Type B pancreatic cell (in vitro differentiated cells): ENCODE results near the gene SETD7. TPM values are rescaled to one million over a fixed set of nuclear protein-coding genes. Genes with fewer than 3 reads are reported as not detected.

Experiments used
- DNase-seq: peaks from one replicate; pipeline ENCODE4 v3.0.0; 2021; ENCODE audit warnings: mixed read lengths; ENCODE audit not compliant: unreplicated experiment; ENCODE audit errors: extremely low spot score
- H3K27ac Mint-ChIP-seq: 2 replicates; pipeline ENCODE4 v1.8.0; 2021; ENCODE audit warnings: mild to moderate bottlenecking, mixed read lengths
- H3K27me3 Mint-ChIP-seq: 2 replicates; pipeline ENCODE4 v1.8.0; 2021; ENCODE audit warnings: mixed read lengths
- H3K36me3 Mint-ChIP-seq: 2 replicates; pipeline ENCODE4 v1.8.0; 2021; ENCODE audit warnings: mixed read lengths
- H3K4me1 Mint-ChIP-seq: one replicate; pipeline ENCODE4 v1.8.0; 2021; ENCODE audit warnings: mixed read lengths; ENCODE audit not compliant: unreplicated experiment
- H3K4me3 Mint-ChIP-seq: 2 replicates; pipeline ENCODE4 v1.8.0; 2021; ENCODE audit warnings: mild to moderate bottlenecking, mixed read lengths
- H3K9me3 Mint-ChIP-seq: 2 replicates; pipeline ENCODE4 v1.8.0; 2021; ENCODE audit warnings: mixed read lengths
- CTCF ChIP-seq: fragments of 200-600 bp; sonication (generic); conservative IDR thresholded peaks from 2 replicates; pipeline ENCODE4 v1.5.0; 2021; ENCODE audit warnings: antibody characterized with exemption, mild to moderate bottlenecking
- total RNA-seq: library from RNA; stranded (reverse); gene quantifications from 2 replicates; pipeline ENCODE4 v1.2.1, GENCODE V29; 2021; ENCODE audit warnings: low replicate concordance

Gene SETD7
- total RNA-seq, 1 donor from 2014 or later = 17.0 TPM

- H3K9me3 Mint-ChIP-seq = no peaks in the 10 kb centered on the region
- no peak overlapping the region for H3K27ac Mint-ChIP-seq
- no peaks in the 10 kb centered on the region for H3K27me3 Mint-ChIP-seq
- H3K36me3 Mint-ChIP-seq = no peaks in the 10 kb centered on the region
- H3K4me3 Mint-ChIP-seq = no peak overlapping the region
- H3K4me1 Mint-ChIP-seq = no peaks in the 10 kb centered on the region
- no peak for DNase-seq
- TF ChIP-seq CTCF = no peak
These were observed 73.0 kb downstream of the SETD7 start for GRCh38 chr4:139483000-139483399.

DNA sequence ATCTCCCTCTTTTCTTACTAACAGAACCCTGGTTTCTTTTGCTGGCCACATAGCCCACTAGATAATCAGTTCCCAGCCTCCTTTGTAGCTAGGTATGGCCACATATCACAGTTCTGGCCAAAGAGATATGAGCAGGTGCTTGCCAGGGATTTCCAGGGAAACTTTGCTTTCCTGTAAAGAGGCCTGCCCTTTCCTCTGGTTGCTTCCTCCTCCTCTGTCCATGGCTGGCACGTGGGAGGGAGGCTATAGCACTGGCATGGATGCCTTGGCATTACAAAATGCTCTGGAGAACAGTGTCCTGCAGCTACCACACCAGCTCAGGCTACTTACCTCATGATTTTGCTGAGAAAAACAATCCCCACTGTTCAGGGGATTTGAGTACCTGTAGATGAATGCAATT, 74.6 kb downstream of the SETD7 start:
- Mint-ChIP-seq H3K9me3 (no peaks in the 10 kb centered on the region), H3K4me3 (no peak overlapping the region), H3K27me3 (no peaks in the 10 kb centered on the region), H3K27ac (no peak overlapping the region), H3K36me3 (no peaks in the 10 kb centered on the region), H3K4me1 (no peaks in the 10 kb centered on the region)
- no peak for TF ChIP-seq CTCF
- DNase-seq = no peak

DNA sequence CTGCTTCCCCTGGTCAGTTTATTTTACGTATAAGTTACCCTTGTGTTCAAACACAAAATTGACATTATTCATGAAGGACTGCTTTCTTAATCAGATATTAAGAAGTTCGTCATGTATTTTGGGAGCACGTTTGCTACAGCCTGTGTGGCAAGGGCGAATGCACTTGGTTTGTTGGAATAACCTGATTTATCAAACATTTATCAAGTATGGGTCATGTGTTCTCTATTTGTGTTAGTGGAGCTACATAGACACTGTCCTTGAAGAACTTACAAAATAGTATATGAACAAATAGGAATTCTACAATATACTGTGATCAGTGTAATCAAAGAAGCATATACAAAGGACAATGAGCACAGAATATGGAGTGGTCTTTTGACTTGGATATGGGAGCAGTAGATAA, 79.7 kb downstream of the SETD7 start:
- H3K4me1 Mint-ChIP-seq = no peaks in the 10 kb centered on the region
- no peak for TF ChIP-seq CTCF

GRCh38 chr4:139472852-139473251, 83.2 kb downstream of the SETD7 start:
- no peak for DNase-seq
- H3K27ac Mint-ChIP-seq = no peak overlapping the region
- H3K4me3 Mint-ChIP-seq = no peak overlapping the region
- no peak for TF ChIP-seq CTCF
- peaks cover 33% of the 10 kb centered on the region for H3K36me3 Mint-ChIP-seq
- H3K27me3 Mint-ChIP-seq = no peaks in the 10 kb centered on the region
- H3K4me1 Mint-ChIP-seq = no peaks in the 10 kb centered on the region
- H3K9me3 Mint-ChIP-seq = no peaks in the 10 kb centered on the region

More for the DNA sequence above, 79.7 kb downstream of the SETD7 start:
- Mint-ChIP-seq H3K9me3 (no peaks in the 10 kb centered on the region), H3K4me3 (no peak overlapping the region), H3K36me3 (peaks cover 18% of the 10 kb centered on the region), H3K27ac (no peak overlapping the region), H3K27me3 (no peaks in the 10 kb centered on the region)
- DNase-seq = no peak

DNA sequence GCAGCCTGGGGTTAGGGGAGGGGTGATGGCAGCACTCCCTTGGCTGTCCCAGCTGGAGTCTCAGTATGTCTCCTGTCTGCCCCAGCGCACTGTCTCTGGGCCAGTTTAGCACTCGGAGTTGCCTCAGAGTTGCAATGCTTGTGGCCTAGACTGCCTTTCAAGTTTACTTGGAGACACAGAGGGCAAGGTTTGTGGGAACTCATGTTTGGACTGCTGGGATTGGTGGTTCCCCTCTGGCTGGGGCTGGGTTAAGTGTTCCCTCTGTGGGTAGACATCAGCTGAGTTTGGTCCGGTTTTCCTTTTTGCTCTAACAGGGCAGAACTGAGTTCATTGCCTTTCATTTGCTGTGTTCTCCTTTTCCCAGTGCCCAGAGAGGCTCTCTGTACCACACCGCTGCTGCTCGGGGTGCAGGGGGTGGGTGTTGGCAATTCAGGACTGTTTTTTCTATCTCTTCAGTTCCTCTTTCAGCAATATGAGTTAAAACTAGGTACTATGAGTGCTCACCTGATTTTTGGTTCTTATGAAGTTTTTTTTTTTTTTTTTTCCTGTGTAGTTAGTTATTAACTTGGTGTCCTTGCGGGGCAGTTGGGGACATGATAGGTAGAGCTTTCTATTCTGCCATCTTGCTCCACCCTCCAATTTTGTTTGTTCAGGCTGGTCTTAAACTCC, 84.9 kb downstream of the SETD7 start:
- no peaks in the 10 kb centered on the region for H3K27me3 Mint-ChIP-seq
- no peaks in the 10 kb centered on the region for H3K4me1 Mint-ChIP-seq
- H3K27ac Mint-ChIP-seq = no peak overlapping the region
- TF ChIP-seq CTCF = no peak
- H3K36me3 Mint-ChIP-seq = peaks cover 33% of the 10 kb centered on the region
- DNase-seq = no peak
- no peak overlapping the region for H3K4me3 Mint-ChIP-seq
- no peaks in the 10 kb centered on the region for H3K9me3 Mint-ChIP-seq
